A549 treated with CORT108297 at 1 μM for 4 hours (cell line): ENCODE data around the gene KIAA0232. TPM values are rescaled to one million over a fixed set of nuclear protein-coding genes. Genes with fewer than 3 reads are reported as not detected.

ENCODE experiments used
- total RNA-seq: library from RNA; stranded (reverse); fragments of 200-300 nt; extraction: Qiagen RNA extraction; gene quantifications from 5 replicates; pipeline ENCODE4 v1.2.3, GENCODE V29; 2022

The KIAA0232 gene, protein sequence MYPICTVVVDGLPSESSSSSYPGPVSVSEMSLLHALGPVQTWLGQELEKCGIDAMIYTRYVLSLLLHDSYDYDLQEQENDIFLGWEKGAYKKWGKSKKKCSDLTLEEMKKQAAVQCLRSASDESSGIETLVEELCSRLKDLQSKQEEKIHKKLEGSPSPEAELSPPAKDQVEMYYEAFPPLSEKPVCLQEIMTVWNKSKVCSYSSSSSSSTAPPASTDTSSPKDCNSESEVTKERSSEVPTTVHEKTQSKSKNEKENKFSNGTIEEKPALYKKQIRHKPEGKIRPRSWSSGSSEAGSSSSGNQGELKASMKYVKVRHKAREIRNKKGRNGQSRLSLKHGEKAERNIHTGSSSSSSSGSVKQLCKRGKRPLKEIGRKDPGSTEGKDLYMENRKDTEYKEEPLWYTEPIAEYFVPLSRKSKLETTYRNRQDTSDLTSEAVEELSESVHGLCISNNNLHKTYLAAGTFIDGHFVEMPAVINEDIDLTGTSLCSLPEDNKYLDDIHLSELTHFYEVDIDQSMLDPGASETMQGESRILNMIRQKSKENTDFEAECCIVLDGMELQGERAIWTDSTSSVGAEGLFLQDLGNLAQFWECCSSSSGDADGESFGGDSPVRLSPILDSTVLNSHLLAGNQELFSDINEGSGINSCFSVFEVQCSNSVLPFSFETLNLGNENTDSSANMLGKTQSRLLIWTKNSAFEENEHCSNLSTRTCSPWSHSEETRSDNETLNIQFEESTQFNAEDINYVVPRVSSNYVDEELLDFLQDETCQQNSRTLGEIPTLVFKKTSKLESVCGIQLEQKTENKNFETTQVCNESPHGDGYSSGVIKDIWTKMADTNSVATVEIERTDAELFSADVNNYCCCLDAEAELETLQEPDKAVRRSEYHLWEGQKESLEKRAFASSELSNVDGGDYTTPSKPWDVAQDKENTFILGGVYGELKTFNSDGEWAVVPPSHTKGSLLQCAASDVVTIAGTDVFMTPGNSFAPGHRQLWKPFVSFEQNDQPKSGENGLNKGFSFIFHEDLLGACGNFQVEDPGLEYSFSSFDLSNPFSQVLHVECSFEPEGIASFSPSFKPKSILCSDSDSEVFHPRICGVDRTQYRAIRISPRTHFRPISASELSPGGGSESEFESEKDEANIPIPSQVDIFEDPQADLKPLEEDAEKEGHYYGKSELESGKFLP (N-terminal part only)
- 5.8 to 8.9 TPM (median 8.7 TPM) in 5 replicates for total RNA-seq

GRCh38 chr4:6782147-6782845 lies at the start of gene KIAA0232:
Gene KIAA0232 (plus strand): TSS chr4:6782727. CDS start chr4:6824454, 41,727 bp downstream.

DNA sequence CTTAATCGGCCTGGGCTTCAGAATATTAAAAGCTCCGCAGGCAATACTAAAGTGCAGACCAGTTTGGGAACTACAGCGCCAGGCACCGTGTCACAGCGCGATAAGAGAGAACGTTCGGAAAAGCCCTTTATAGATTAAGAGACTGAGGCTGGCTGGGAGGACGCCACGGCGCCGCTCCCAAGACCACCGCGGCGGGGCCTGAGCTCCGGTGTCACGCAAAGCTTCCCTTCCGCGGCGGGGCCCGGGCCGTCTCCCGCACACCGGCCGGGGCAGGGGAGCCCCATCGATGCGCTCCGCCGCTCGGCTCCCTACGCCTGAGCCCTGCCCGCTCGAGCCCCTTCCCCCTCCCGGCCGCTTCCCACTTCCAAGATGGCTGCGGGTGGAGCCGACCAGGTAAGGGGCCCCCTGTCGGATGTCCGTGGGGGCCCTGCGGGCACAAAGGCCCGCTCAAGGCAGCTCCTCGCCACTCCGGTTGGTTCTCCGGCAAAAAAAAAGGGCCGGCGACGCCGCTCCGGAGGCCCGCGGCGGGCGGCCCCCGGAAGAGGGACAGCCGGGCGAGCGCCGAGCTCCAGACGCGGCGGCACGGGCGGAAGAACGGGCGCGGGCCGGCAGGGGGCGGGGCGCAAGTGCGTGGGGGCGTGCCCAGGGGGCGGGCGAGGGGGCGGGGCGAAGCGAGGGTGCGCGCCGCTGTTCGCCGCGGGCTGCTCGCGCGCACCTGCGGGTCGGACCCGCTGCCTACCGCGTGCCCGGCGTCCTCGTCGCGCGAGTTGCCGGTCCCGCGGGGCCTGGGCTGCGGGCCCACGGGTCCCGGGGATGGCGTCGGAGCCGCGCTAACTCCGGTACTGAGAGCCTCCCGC lies 126.8 kb downstream of the KIAA0232 start, which contains the start of gene TBC1D14:
Gene TBC1D14 (plus strand): TSS at position 714 of the 857 bp plus-strand sequence. CDS start 13,564 bp downstream, outside the sequence.

Other genes with a start within 250 kb of the KIAA0232 start
- 8.2 to 10.6 TPM (median 9.6 TPM) in 5 replicates for gene MAN2B2, start 207.5 kb upstream of the KIAA0232 start, total RNA-seq
- 248 to 261 TPM (median 249 TPM) in 5 replicates for gene MRFAP1, start 142.0 kb upstream of the KIAA0232 start, total RNA-seq
- 32.2 to 75.0 TPM (median 64.2 TPM) in 5 replicates for gene S100P, start 88.8 kb upstream of the KIAA0232 start, total RNA-seq
- gene MRFAP1L1, start 72.9 kb upstream of the KIAA0232 start, total RNA-seq, result 30.9 to 36.6 TPM (median 34.0 TPM) in 5 replicates
- 11.5 to 17.1 TPM (median 16.0 TPM) in 5 replicates for gene BLOC1S4, start 66.6 kb upstream of the KIAA0232 start, total RNA-seq
- gene TBC1D14, start 127.1 kb downstream of the KIAA0232 start, total RNA-seq, result 30.9 to 35.8 TPM (median 34.1 TPM) in 5 replicates